Spleen (tissue), 11 donors: Measurements from ENCODE around the gene STEAP4. TPM values are rescaled to one million over a fixed set of nuclear protein-coding genes. Genes with fewer than 3 reads are reported as not detected.
"Not testable (repeated sequence)": the region's sequence is repeated elsewhere in the genome, so short reads cannot be mapped to it uniquely, and the experiment has no call there.

Source experiments
- DNase-seq: peaks from one replicate; pipeline ENCODE4 v3.0.0-alpha.2; 2020
- H3K27ac ChIP-seq, 8 donors: fragments of 200-600 bp; sonication (generic) in 7 of 8; 1 replicate in 4 of 8; 2 replicates in 4 of 8; pipeline versions ENCODE4 v1.5.0 to v1.8.0; 2016 to 2021; ENCODE audit warnings: inconsistent platforms in 4 of 8, mild to moderate bottlenecking in 4 of 8, moderate library complexity in 1 of 8
- H3K27me3 ChIP-seq, 7 donors: fragments of 200-600 bp; sonication (generic) in 6 of 7; replicated peaks in 1 of 7; 1 replicate in 4 of 7; 2 replicates in 3 of 7; pipeline versions ENCODE4 v1.5.0 to v1.8.0; 2016 to 2021; ENCODE audit warnings: inconsistent platforms in 3 of 7, mild to moderate bottlenecking in 1 of 7
- H3K36me3 ChIP-seq, 6 donors: fragments of 200-600 bp; sonication (generic) in 5 of 6; 1 replicate in 4 of 6; 2 replicates in 2 of 6; pipeline versions ENCODE4 v1.5.0 to v1.8.0; 2016 to 2021; ENCODE audit warnings: inconsistent platforms in 2 of 6
- H3K4me1 ChIP-seq, 6 donors: fragments of 200-600 bp; sonication (generic) in 5 of 6; 1 replicate in 3 of 6; 2 replicates in 3 of 6; pipeline versions ENCODE4 v1.5.0 to v1.8.0; 2016 to 2021; ENCODE audit warnings: inconsistent platforms in 3 of 6
- H3K4me3 ChIP-seq, 8 donors: fragments of 200-600 bp; sonication (generic) in 7 of 8; 1 replicate in 4 of 8; 2 replicates in 4 of 8; pipeline versions ENCODE4 v1.5.0 to v1.8.0; 2016 to 2021; ENCODE audit warnings: inconsistent platforms in 4 of 8, mild to moderate bottlenecking in 4 of 8, moderate library complexity in 2 of 8
- H3K9me3 ChIP-seq, 8 donors: fragments of 200-600 bp; sonication (generic) in 7 of 8; 1 replicate in 4 of 8; 2 replicates in 4 of 8; pipeline versions ENCODE4 v1.5.0 to v1.8.0; 2016 to 2021; ENCODE audit warnings: inconsistent platforms in 4 of 8
- POLR2A ChIP-seq, 3 donors: fragments of 450-650 bp; IDR thresholded peaks; one replicate each; pipeline ENCODE4 v1.5.1; 2017; ENCODE audit warnings: antibody characterized with exemption in 3 of 3, mild to moderate bottlenecking in 1 of 3
- POLR2AphosphoS5 ChIP-seq, 3 donors: sonication (generic); formaldehyde crosslinking; IDR thresholded peaks; one replicate each; pipeline ENCODE4 v1.5.1; 2017; ENCODE audit warnings: antibody characterized with exemption in 3 of 3
- WGBS, 5 donors: extraction: QIAGEN DNeasy Blood & Tissue Kit in 3 of 5; methylation state at CpG; one replicate each; pipeline versions ENCODE4 v1.1.5 to v1.1.7; 2013 to 2018; 5-methylcytosine and 5-hydroxymethylcytosine counted together
- intact Hi-C: fragments of 100-400 bp; cut with DNase I; formaldehyde crosslinking; loops from one replicate; pipeline ENCODE4 v1.15.0; 2023; ENCODE audit warnings: low total_unique reads
- polyA plus RNA-seq, 3 donors: library from polyadenylated mRNA; stranded (reverse); fragments of 200-250 nt; gene quantifications; one replicate each; pipeline ENCODE4 v1.2.1, GENCODE V29; 2013
- total RNA-seq, 7 donors: library from RNA; depleted of rRNA in 3 of 7; stranded (reverse); fragments of >200 nt in 3 of 7; fragmentation: NEBNext Ultra II Directional in 4 of 7; extraction: Animal tissue kit (Norgen Biotek cat#: 25700) in 4 of 7; gene quantifications; one replicate each; pipeline versions ENCODE4 v1.1.0 to v1.2.1, GENCODE V29; 2016 to 2021
- TF ChIP-seq, protein P1 (sequence below), 11 experiments: fragments of 200-600 bp in 7 of 11; fragments of 450-650 bp in 4 of 11; sonication (generic) in 4 of 11; IDR thresholded peaks in 8 of 11; conservative IDR thresholded peaks in 3 of 11; 1 replicate in 7 of 11; 2 replicates in 4 of 11; pipeline versions ENCODE4 v1.4.0 to v1.8.0; 2016 to 2021; ENCODE audit warnings: antibody characterized with exemption in 11 of 11, inconsistent platforms in 4 of 11, mild to moderate bottlenecking in 1 of 11
- donor health status: healthy with polysubstance abuse.
- donor health status: DM: no; HTN: no; CAD: no; lungs with moderate emphysema.
- donor health status: DM: no; HTN: no; CAD: no.
- donor health status: Bipolar disorder and iron deficiency.
- donor health status: healthy.
- donor health status: DM: no; HTN: no; CAD: no.
- donor health status: DM: yes; HTN: yes; CAD: no.

The STEAP4 gene
- total and polyA plus RNA-seq, 10 donors, result 0.50 to 70.7 (median 18.9) TPM

DNA sequence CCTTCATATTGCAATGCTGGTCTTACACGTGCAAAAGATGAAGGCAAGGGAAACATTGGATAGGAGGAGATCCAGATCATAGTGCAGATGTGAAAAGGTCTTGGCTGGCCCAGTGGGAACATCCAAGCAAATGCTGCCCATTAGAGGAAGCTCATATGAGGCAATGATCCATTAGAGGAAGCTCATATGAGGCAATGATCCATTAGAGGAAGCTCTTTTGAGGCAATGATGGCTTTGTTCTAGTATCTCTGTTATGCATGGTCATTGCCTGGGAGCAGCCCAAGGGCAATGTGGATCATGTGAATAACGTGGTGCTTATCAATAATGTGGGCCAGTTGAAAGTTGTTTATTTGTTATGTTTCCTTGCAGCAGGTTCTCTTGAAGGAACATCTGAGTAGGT is 37.8 kb downstream of the STEAP4 start:
- Histone ChIP-seq H3K27me3 (peaks cover 0 to 6% (median 0%) of the 10 kb centered on the region in 7 donors), H3K4me3 (peak overlapping the region in 1 of 8 donors; percentile 15), H3K4me1 (peaks cover 0 to 20% (median 2%) of the 10 kb centered on the region in 6 donors), H3K36me3 (no peaks in the 10 kb centered on the region), H3K27ac (peak overlapping the region in 6 of 8 donors; percentile 30 to 80 (median 56)), H3K9me3 (no peaks in the 10 kb centered on the region)
- TF ChIP-seq, protein P1, sequence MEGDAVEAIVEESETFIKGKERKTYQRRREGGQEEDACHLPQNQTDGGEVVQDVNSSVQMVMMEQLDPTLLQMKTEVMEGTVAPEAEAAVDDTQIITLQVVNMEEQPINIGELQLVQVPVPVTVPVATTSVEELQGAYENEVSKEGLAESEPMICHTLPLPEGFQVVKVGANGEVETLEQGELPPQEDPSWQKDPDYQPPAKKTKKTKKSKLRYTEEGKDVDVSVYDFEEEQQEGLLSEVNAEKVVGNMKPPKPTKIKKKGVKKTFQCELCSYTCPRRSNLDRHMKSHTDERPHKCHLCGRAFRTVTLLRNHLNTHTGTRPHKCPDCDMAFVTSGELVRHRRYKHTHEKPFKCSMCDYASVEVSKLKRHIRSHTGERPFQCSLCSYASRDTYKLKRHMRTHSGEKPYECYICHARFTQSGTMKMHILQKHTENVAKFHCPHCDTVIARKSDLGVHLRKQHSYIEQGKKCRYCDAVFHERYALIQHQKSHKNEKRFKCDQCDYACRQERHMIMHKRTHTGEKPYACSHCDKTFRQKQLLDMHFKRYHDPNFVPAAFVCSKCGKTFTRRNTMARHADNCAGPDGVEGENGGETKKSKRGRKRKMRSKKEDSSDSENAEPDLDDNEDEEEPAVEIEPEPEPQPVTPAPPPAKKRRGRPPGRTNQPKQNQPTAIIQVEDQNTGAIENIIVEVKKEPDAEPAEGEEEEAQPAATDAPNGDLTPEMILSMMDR (IDR thresholded peaks at IDR 0.05 in 8 of 11, conservative IDR thresholded peaks at IDR 0.05 in 3 of 11), result no peak
- peak in 1 of 3 donors; percentile 55 for TF ChIP-seq POLR2AphosphoS5 (IDR thresholded peaks at IDR 0.05)
- intact Hi-C loops, result no loop called here
- WGBS, 5 donors, result 32 to 58% (median 48%) methylated on average over 2 of the region's 2 CpGs
- DNase-seq, result no peak

DNA sequence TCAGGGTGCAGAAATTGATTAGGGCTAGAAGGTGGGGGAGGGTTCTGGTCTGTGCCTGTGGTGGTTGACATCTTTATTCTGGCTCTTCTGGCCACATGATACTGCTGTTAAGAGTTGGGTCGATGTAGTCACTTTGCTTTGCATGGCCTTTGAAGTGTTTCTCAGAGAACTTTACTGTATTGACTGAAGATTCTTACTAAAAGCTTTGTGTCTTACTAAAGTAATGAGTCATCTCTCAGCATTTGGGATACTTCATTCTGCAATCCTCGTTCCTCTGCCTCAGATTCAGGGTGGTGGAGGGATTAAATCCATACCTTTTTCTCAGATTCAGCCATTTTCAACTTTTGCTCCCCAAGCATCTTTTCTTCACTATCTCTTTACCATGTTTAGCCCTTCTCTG is 38.6 kb downstream of the STEAP4 start:
- TF ChIP-seq POLR2AphosphoS5 (IDR thresholded peaks at IDR 0.05) (no peak), POLR2A (IDR thresholded peaks at IDR 0.05) (no peak)
- TF ChIP-seq, protein P1 (IDR thresholded peaks at IDR 0.05 in 8 of 11, conservative IDR thresholded peaks at IDR 0.05 in 3 of 11), result no peak
- H3K9me3 ChIP-seq, result no peaks in the 10 kb centered on the region
- no peak overlapping the region for H3K4me3 ChIP-seq
- intact Hi-C loops, result no loop called here
- peak overlapping the region in 2 of 8 donors; percentile 75 to 80 for H3K27ac ChIP-seq
- H3K4me1 ChIP-seq, result peaks cover 0 to 20% (median 2%) of the 10 kb centered on the region in 6 donors
- WGBS, 5 donors, result 53 to 83% (median 67%) methylated on average over 2 of the region's 2 CpGs
- no peak for DNase-seq
- H3K36me3 ChIP-seq, result no peaks in the 10 kb centered on the region
- peaks cover 0 to 6% (median 0%) of the 10 kb centered on the region in 7 donors for H3K27me3 ChIP-seq

DNA sequence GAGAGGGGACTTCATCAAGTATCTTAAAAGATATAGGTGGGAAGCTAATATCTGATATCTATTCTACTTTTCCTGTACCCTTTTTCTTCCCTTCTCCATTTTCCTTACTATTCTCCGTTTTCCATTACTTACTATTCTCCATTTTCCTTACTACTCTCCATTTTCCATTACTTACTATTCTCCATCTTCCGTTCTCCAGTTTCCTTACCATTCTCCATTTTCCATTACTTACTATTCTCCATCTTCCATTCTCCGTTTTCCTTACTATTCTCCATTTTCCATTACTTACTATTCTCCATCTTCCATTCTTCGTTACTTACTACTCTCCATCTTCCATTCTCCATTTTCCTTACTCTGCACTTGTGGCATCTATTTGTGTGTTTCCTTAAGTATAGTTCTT is 39.3 kb downstream of the STEAP4 start:
- Histone ChIP-seq H3K9me3 (no peaks in the 10 kb centered on the region), H3K27me3 (peaks cover 0 to 6% (median 0%) of the 10 kb centered on the region in 7 donors), H3K4me3 (no peak overlapping the region), H3K27ac (no peak overlapping the region), H3K4me1 (peaks cover 0 to 20% (median 2%) of the 10 kb centered on the region in 6 donors), H3K36me3 (no peaks in the 10 kb centered on the region)
- WGBS, 5 donors, result 91 to 97% (median 95%) methylated on average over 4 of the region's 4 CpGs
- no peak for DNase-seq
- intact Hi-C loops, result no loop called here
- TF ChIP-seq, protein P1 (IDR thresholded peaks at IDR 0.05 in 8 of 11, conservative IDR thresholded peaks at IDR 0.05 in 3 of 11), result no peak
- TF ChIP-seq POLR2A (IDR thresholded peaks at IDR 0.05) (no peak), POLR2AphosphoS5 (IDR thresholded peaks at IDR 0.05) (no peak)

DNA sequence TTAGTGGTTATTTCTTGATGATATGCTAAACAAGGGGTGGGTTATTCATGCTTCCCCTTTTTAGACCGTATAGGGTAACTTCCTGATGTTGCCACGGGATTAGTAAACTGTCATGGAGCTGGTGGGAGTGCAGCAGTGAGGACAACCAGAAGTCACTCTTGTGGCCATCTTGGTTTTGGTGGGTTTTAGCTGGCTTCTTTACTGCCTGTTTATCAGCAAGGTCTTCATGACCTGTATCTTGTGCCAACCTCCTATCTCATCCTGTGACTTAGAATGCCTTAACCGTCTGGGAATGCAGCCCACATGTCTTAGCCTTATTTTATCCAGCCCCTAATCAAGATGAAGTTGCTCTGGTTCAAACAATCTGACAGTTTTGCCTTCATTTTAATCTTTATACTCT is 41.7 kb downstream of the STEAP4 start:
- H3K36me3 ChIP-seq, H3K9me3 ChIP-seq, H3K27me3 ChIP-seq, intact Hi-C loops, H3K4me3 ChIP-seq, DNase-seq: not testable (repeated sequence)
- WGBS, 5 donors, result 33 to 60% (median 38%) methylated on average over 3 of the region's 3 CpGs
- peaks cover 0 to 20% (median 2%) of the 10 kb centered on the region in 6 donors for H3K4me1 ChIP-seq
- peak overlapping the region in 3 of 8 donors; percentile 3 to 69 (median 51) for H3K27ac ChIP-seq

DNA sequence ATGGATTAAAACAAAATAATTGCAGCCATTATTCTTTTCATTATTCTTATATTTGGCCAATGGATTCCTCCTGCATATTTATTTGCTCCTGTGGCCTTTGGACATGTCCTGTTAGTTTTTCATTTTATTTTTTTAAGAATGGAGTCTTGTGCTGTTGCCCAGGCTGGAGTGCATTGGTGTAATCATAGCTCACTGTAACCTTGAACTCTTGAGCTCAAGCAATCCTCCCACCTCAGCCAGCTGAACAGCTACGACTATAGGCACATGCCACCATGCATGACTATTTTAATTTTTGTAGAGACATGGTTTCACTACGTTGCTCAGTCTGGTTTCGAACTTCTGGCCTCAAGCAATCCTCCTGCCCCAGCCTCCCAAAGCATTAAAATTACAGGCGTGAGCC is 44.1 kb downstream of the STEAP4 start:
- H3K27me3 ChIP-seq, result peaks cover 0 to 5% (median 0%) of the 10 kb centered on the region in 7 donors
- peaks cover 0 to 6% (median 0%) of the 10 kb centered on the region in 6 donors for H3K4me1 ChIP-seq
- no peak for DNase-seq
- WGBS, 5 donors, result 83 to 95% (median 88%) methylated on average over 4 of the region's 4 CpGs
- intact Hi-C loops, result no loop called here
- no peaks in the 10 kb centered on the region for H3K36me3 ChIP-seq
- no peak for TF ChIP-seq POLR2AphosphoS5 (IDR thresholded peaks at IDR 0.05)
- TF ChIP-seq POLR2A (IDR thresholded peaks at IDR 0.05), result no peak
- TF ChIP-seq, protein P1 (IDR thresholded peaks at IDR 0.05 in 8 of 11, conservative IDR thresholded peaks at IDR 0.05 in 3 of 11), result no peak
- no peak overlapping the region for H3K4me3 ChIP-seq
- H3K27ac ChIP-seq, result no peak overlapping the region
- no peaks in the 10 kb centered on the region for H3K9me3 ChIP-seq
